GM18870 (cell line): ENCODE results near the gene HAPLN3.

Experiments used
- ATAC-seq: cut with Tn5 transposase; IDR thresholded peaks from one replicate; pipeline ENCODE4 v1.9.1; 2021; ENCODE audit warnings: moderate library complexity; ENCODE audit not compliant: unreplicated experiment

Gene HAPLN3

DNA sequence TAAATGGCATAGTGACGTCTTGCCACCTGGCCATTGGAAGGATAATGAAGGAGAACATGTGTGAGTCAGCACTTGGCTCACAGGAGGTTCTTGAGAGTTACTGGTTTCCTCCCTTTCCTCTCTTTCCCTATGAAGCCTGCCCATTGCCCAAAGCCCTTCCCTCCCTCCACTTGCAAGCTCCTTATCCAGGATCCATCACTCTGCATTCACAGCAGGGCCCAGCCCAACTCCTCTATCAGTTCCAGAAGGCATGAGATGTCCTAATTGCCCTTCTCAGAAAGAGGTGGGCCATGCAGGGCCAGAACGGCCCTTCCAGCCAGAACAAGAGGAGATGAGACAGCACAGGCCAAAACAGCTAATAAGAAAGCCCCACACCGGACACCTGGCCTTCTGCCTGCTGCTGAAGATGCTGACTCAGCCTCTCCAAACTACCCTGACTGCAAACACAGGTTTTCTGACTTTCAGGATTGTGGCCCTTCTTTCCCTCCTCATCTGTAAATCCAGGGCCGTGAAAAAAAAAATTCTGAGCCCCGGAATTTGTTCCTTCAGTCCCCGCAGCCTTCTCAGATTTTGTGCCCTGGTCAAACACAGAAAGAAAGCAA is 29.7 kb downstream of the HAPLN3 start:
- ATAC-seq: no peak

DNA sequence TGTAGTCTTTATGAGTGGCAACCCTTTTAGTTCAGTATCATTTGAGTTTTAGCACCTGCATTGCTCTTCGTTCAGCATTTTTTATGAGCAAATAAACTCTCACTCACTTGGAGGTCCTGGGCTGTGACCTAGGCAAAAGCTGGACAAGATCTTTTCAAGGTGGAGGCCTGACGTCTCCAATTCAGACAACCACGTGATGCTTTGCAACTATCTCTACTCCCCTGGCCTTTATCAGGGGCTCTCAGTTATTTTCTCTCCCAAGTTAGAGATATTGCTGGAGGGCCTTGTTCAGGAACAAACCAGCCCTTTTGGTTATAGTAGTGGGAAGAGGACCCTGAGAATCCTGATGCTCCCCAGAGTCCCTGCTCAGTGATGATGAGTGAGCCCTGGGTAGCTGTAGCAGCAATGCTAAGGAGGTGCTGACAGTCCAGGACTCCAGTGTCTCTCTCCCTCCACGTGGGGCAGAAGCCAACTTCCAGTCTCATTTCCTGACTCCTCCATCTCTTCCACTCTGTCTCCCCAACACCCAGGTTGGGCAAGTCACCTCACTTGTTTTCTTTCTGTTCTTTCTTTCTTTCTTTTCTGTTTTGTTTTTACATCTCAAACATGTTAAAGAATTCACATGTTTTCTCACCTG is 30.4 kb downstream of the HAPLN3 start:
- ATAC-seq: no peak

DNA sequence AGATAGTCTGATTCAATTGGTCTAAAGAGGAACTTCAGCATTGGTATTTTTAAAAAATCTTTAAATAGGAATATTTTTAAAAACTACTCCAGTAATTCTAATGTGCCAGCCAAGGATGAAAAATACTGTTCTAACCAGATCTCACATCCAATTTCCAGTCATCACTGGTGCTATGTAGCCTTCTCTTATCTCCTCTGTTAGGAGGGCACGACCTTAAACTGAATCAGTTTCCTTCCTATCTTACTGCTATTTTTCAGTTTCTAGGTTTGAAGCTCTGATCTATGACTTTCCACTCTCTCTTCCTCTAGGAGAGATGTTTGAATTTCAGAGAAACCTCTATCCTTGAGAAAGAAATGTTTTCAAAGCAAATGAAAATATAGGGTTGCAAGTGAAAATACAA is 31.9 kb downstream of the HAPLN3 start:
- ATAC-seq: no peak

DNA sequence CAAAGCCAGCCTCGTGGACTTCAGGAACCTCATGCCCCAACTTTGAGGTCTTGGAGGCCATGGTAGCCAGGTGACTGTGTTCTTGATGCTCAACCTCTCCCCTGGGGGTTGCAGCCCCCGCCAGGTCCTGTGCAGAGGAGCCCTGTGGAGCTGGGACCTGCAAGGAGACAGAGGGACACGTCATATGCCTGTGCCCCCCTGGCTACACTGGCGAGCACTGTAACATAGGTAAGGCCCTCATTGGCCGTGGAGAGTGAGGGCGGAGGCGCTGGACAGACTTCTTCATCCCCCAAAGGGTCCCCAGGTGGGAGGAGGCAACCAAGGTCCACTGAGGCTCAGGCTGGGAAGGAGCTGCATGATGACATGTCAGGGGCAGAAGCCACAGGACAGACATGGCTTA is 35.1 kb downstream of the HAPLN3 start:
- no peak for ATAC-seq

DNA sequence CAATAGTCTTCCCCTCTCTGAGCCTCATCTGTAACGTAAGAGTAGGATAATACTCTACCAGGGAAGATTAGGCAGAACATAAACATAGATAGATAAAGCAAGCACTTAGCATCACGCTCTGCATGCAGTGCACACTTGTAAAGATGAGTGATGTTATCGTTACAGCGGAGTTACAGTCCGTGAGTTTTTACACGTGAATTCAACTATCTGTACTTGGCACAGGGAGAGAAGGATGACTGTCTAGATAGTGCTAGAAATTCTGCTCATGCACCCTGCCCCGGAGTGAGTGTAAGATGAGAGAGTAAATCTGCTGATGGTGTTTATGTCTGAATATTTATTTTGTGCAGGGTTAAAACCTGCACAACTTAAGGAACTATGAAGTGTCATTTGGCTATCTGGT is 35.8 kb downstream of the HAPLN3 start:
- ATAC-seq: no peak

DNA sequence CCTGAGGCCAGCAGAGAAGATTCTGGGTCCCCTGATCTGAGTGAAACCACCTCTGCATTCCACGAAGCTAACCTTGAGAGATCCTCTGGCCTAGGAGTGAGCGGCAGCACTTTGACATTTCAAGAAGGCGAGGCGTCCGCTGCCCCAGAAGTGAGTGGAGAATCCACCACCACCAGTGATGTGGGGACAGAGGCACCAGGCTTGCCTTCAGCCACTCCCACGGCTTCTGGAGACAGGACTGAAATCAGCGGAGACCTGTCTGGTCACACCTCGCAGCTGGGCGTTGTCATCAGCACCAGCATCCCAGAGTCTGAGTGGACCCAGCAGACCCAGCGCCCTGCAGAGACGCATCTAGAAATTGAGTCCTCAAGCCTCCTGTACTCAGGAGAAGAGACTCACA is 36.4 kb downstream of the HAPLN3 start:
- no peak for ATAC-seq

DNA sequence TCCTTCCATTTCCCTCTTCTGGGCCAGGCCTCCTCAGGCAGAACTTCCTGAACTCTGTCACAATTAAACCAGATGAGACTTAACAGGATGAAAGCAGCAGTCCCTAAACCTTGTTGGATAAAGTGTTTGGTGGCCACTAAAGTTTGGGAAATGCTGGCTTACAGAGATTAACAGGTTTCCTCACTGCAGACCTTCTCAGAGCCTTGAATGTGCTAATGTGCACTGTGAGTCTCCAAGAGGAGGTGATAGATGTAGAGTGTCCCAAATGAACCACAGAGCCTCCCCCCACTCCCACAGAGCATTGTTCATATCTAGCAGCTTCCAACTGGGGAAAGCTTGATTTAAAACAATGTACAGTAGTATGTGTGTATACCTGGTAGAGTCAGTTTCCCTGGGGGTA is 42.9 kb downstream of the HAPLN3 start:
- no peak for ATAC-seq

DNA sequence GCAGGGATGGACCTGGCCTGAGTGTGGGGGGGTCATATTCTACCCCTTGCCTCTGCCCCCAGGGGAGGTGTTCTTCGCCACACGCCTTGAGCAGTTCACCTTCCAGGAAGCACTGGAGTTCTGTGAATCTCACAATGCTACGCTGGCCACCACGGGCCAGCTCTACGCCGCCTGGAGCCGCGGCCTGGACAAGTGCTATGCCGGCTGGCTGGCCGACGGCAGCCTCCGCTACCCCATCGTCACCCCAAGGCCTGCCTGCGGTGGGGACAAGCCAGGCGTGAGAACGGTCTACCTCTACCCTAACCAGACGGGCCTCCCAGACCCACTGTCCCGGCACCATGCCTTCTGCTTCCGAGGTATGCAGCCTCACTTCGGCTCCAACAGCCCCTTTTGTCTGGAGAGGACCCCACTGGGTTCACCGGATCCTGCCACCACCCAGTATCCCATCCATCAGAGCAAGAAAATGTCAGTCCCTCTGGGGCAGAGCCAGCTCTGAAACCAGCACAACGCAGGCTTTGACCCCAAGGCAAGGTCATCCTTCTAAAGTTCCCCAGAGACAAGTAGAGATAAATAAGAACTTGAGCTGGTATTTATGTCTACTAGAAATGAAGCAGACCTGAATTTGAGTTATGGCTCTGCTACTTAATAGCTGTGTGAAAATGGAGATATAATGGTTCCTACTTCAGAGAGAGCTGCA is 45.8 kb downstream of the HAPLN3 start:
- no peak for ATAC-seq

DNA sequence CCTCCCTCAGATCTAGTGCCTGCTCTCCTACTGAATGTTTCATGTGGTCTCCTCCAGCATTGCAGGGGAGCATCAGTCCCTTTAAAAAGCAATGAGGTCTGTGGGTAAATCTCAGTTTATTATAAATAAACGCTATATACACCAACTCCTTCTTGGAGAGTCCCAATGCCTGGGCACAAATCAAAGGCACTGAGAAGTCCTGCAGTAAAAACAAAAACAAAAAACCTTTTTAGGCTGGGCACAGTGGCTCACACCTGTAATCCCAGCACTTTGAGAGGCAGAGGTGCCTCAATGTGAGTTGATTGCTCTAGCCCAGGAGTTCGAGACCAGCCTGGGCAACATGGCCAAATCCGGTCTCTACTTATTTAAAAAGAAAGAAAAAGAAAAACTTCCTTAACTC is 47.1 kb downstream of the HAPLN3 start:
- no peak for ATAC-seq

DNA sequence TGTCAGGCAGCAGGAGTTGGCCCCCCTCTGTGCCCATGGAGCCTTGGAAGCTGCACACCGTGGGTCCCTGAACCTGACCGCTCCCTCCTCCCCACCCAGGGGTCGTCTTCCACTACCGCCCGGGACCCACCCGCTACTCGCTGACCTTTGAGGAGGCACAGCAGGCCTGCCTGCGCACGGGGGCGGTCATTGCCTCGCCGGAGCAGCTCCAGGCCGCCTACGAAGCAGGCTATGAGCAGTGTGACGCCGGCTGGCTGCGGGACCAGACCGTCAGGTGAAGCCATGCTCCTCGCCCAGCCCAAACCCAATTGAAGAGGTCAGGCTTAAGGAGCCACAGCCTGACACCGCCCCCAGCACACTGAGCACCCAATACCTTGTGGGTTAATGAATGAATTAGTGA is 48.2 kb downstream of the HAPLN3 start:
- no peak for ATAC-seq

DNA sequence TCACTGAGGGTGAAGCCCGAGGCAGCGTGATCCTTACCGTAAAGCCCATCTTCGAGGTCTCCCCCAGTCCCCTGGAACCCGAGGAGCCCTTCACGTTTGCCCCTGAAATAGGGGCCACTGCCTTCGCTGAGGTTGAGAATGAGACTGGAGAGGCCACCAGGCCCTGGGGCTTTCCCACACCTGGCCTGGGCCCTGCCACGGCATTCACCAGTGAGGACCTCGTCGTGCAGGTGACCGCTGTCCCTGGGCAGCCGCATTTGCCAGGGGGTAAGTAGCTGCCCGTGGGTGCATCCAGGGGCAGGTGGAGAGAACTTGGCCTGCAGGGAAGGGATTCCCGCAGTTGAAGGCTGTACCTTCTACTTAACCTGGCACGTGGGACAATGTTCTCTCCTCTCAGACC is 49.7 kb downstream of the HAPLN3 start:
- no peak for ATAC-seq

DNA sequence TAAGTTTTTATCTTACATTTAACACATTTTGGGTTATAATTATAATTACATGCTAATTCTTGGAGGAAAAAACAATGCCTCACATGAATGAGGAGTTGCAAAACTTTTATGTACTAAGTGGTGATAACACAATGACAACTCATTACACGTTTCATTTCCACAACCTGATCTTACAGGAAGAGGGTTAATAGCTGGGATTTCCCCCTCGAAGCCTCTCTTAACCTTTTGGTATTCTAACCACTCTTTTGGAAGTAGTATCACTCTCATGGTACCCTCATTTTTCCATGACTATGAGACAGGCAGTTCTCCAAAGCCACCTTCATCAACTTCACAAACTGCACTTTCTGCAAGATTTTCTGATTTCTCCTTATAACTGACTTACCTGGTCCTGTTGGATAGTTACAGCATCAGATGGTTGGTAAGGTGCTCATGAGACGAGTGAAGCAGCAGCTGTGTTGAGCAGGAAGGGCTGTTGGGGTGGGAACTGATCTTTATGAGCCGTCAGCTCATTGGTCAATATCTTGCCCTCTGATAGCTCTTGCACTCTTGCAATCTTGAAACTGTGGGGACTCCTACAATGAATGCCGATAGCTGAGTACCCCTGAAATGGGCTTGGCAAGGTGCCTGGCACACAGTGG is 50.5 kb downstream of the HAPLN3 start:
- ATAC-seq: no peak

DNA sequence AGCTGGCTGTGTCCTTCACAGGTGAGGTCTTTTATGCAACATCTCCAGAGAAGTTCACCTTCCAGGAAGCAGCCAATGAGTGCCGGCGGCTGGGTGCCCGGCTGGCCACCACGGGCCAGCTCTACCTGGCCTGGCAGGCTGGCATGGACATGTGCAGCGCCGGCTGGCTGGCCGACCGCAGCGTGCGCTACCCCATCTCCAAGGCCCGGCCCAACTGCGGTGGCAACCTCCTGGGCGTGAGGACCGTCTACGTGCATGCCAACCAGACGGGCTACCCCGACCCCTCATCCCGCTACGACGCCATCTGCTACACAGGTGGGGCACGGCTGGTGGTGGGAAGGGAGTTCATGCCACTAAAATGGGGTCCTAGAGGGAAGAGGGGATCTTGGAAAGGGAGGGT is 52.0 kb downstream of the HAPLN3 start:
- no peak for ATAC-seq

DNA sequence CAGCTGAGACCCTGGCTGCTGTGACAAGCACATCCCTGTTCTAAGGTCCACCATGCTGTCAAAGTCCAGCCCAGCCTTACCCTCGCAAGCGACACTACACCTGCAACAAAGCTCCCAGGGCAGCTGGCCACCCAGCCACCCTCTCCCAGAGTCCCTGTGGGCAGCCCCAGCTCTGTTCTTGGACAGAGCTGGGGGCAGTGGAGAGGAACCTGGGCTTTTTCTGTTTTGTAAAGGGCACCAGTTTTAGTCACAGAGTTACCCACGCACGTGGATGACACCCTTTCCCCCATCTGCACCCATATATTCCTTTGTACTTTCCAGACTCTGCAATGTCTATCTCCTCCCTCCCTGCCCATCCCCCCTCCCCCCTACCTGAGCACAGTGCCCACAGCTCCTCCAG is 53.2 kb downstream of the HAPLN3 start:
- no peak for ATAC-seq

DNA sequence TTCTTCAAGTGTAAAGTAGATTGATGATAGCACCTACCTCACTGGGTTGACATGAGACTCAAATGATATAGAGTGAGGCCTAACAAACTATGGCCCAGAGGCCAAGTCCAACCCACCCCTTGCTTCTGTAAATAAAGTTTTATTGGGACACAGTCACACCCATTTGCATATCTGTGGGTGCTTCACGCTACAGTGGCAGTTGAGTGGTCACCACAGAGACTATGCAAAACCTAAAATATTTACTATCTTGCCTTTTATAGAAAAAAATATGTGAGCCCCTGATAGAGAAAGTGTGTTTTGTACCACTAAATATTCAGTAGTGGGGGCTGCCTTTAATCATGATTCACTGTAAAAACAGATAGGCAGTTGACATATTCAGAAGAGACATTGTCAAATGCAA is 54.1 kb downstream of the HAPLN3 start:
- no peak for ATAC-seq

DNA sequence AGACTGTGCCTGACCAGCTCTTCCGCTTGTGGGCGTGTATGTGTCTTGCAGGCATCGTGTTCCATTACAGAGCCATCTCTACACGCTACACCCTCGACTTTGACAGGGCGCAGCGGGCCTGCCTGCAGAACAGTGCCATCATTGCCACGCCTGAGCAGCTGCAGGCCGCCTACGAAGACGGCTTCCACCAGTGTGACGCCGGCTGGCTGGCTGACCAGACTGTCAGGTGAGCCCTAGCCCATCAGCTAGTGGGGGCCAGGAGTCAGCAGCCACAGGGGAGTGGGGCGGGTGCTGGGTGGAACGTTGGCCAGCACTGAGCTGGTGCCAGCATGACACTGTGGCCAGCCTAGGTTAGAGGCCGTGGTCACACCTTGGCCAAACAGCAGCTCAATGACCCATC is 55.4 kb downstream of the HAPLN3 start:
- ATAC-seq: no peak

DNA sequence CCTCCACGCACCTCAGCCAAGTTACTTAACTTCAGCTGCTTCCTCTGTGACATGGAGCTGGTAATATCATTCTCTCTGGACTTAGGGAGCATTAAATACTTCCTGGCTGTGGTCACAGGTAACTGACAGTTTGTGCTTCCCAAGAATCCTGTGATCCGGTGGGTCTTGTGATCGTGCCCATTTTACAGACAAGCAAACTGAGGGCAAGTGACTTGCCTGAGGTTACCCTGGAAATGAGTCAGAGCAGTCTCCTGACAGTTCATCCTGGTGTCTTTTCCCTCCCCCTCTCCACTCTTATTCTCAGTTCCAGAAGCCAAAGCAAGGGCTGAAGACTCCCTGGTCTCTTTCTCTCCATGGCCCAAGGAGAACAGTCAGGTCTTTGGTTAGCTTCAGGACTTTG is 56.2 kb downstream of the HAPLN3 start:
- no peak for ATAC-seq

DNA sequence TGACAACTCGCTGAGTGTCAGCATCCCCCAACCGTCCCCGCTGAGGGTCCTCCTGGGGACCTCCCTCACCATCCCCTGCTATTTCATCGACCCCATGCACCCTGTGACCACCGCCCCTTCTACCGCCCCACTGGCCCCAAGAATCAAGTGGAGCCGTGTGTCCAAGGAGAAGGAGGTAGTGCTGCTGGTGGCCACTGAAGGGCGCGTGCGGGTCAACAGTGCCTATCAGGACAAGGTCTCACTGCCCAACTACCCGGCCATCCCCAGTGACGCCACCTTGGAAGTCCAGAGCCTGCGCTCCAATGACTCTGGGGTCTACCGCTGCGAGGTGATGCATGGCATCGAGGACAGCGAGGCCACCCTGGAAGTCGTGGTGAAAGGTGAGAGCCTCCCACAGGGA is 56.7 kb downstream of the HAPLN3 start:
- no peak for ATAC-seq

DNA sequence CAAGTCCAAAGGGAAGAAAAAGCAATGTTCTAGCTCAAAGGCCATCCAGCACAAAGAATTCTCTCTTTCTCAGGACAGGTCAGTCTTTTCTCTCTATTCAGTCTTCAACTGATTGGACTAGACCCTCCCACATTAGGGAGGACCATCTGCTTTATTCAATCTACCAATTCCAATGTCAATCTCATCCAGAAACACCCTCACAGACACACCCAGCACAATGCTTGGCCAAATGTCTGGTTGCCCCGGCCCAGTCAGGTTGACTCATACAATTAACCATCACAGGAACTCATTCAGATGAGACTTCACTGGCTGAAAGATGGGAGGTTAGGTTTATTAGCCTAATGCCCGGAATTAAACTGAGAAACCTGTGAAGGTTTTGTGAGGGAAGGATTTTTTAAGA is 59.7 kb downstream of the HAPLN3 start:
- no peak for ATAC-seq

DNA sequence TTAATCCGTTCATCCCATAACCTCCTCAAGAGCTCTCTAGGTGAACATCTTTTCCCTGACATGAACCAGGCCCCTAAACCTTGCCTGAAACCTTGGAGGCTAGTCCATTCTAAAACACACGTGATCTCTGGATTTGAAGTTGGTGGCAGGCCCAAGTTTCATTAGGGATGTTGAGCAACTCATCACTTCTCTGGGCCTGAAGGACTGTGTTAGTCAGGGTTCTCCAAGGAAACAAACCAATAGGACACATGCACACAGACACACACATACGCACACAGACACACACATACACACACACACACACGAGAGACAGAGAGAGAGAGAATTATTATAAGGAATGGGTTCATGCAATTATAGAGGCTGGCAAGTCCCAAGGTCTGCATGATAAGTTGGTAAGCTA is 60.2 kb downstream of the HAPLN3 start:
- no peak for ATAC-seq

DNA sequence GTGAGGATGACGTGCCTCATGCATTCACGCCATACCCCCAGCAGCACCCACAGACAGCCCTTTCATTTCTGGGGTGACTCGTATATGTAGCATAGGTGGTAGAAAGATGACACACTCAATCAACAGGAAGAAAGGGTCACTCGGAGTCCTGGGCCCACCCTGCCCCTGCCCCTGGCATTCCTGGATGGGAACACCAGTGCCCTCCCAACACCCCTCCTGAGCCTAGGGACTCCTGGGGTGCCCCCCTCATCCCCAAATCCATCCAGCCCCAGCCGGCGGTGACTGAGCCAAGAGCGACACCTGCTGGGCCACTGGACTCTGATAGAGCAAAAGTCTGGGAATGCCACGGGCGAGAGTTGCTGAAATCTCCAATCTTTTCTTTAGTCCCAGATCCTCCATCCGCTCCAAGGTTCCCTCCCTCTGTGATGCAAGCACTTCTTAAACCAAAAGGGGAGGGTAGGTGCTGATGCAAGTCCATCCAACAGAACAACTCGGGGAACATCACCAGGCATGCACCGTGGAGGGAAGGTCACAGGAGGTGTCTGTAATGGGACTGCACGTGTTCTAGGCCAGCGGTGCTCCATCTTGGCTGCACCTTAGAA is 61.0 kb downstream of the HAPLN3 start:
- no peak for ATAC-seq

DNA sequence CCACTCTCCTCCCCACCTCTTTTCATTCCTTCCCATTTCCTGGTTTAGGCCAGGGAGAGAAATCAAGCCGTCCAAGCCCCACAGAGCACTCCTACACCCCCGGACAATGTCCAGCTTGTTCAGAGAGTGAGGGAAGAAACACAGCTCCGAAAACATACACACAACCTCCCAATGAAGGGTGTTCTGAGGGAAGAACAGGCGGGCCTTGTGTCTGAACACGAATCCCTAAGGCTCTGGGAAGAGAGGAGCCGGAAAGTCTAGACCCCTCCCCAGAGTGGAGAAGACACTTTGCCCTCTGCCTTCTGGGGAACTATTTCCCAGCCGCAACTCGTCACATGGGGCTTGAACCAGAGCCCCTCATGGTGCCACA is 61.6 kb downstream of the HAPLN3 start:
- ATAC-seq: no peak
